SJSA1 (cell line): ENCODE measurements around the gene SUPT20HL1. TPM values are rescaled to one million over a fixed set of nuclear protein-coding genes. Genes with fewer than 3 reads are reported as not detected.
"Not testable (repeated sequence)": the region's sequence is repeated elsewhere in the genome, so short reads cannot be mapped to it uniquely, and the experiment has no call there.

ENCODE experiments used
- DNase-seq, 2 experiments: peaks; one replicate each; pipeline ENCODE4 v3.0.0-alpha.2; 2015 to 2020; ENCODE audit warnings: low spot score in 2 of 2, low read depth in 1 of 2
- H3K27ac ChIP-seq: fragments of 250-450 bp; sonication (Bioruptor Pico); 2 replicates; pipeline ENCODE4 v1.5.1; 2020; ENCODE audit warnings: mild to moderate bottlenecking, moderate library complexity
- H3K27me3 ChIP-seq: fragments of 250-450 bp; sonication (Bioruptor Pico); replicated peaks from 2 replicates; pipeline ENCODE4 v1.5.1; 2020; ENCODE audit warnings: mild to moderate bottlenecking, moderate library complexity
- H3K36me3 ChIP-seq: fragments of 250-450 bp; sonication (Bioruptor Pico); 2 replicates; pipeline ENCODE4 v1.5.1; 2020; ENCODE audit warnings: mild to moderate bottlenecking
- H3K4me1 ChIP-seq: fragments of 250-450 bp; sonication (Bioruptor Pico); replicated peaks from 2 replicates; pipeline ENCODE4 v1.6.1; 2021; ENCODE audit warnings: mild to moderate bottlenecking
- H3K4me3 ChIP-seq: fragments of 250-450 bp; sonication (Bioruptor Pico); 2 replicates; pipeline ENCODE4 v1.5.1; 2020; ENCODE audit warnings: mild to moderate bottlenecking
- H3K9me3 ChIP-seq: fragments of 250-450 bp; sonication (Bioruptor Pico); replicated peaks from 2 replicates; pipeline ENCODE4 v1.5.1; 2020; ENCODE audit warnings: mild to moderate bottlenecking
- total RNA-seq: library from RNA; depleted of rRNA; stranded (reverse); fragments of >200 nt; shearing (Covaris generic); gene quantifications from 2 replicates; pipeline ENCODE4 v1.2.3, GENCODE V29; 2014

Gene SUPT20HL1
- total RNA-seq, 1 experiment from 2014 or later: not detected

GRCh38 chrX:24340501-24340900 lies 19.9 kb upstream of the SUPT20HL1 start:
- no peaks in the 10 kb centered on the region for H3K4me1 ChIP-seq
- no peak overlapping the region for H3K27ac ChIP-seq
- H3K4me3 ChIP-seq: no peak overlapping the region
- DNase-seq: no peak
- H3K36me3 ChIP-seq: no peaks in the 10 kb centered on the region
- H3K27me3 ChIP-seq: no peaks in the 10 kb centered on the region
- H3K9me3 ChIP-seq: no peaks in the 10 kb centered on the region

- H3K9me3 ChIP-seq: no peaks in the 10 kb centered on the region
Measured at GRCh38 chrX:24341795-24342194, 18.6 kb upstream of the SUPT20HL1 start.

GRCh38 chrX:24343719-24344118 lies 16.7 kb upstream of the SUPT20HL1 start:
- H3K4me1 ChIP-seq: no peaks in the 10 kb centered on the region
- no peaks in the 10 kb centered on the region for H3K36me3 ChIP-seq
- H3K27ac ChIP-seq: no peak overlapping the region
- no peak overlapping the region for H3K4me3 ChIP-seq
- H3K27me3 ChIP-seq: no peaks in the 10 kb centered on the region
- no peak for DNase-seq
- no peaks in the 10 kb centered on the region for H3K9me3 ChIP-seq

More at GRCh38 chrX:24341795-24342194, 18.6 kb upstream of the SUPT20HL1 start:
- Histone ChIP-seq H3K27ac (no peak overlapping the region), H3K4me1 (no peaks in the 10 kb centered on the region), H3K27me3 (no peaks in the 10 kb centered on the region), H3K36me3 (no peaks in the 10 kb centered on the region), H3K4me3 (no peak overlapping the region)
- DNase-seq: no peak

- no peaks in the 10 kb centered on the region for H3K36me3 ChIP-seq
- H3K27ac ChIP-seq: no peak overlapping the region
- no peaks in the 10 kb centered on the region for H3K4me1 ChIP-seq
- H3K27me3 ChIP-seq: no peaks in the 10 kb centered on the region
- no peak overlapping the region for H3K4me3 ChIP-seq
- H3K9me3 ChIP-seq: no peaks in the 10 kb centered on the region
- no peak for DNase-seq
Measured at GRCh38 chrX:24347881-24348280, 12.6 kb upstream of the SUPT20HL1 start.

GRCh38 chrX:24350217-24350616 lies 10.2 kb upstream of the SUPT20HL1 start:
- no peaks in the 10 kb centered on the region for H3K27me3 ChIP-seq
- no peaks in the 10 kb centered on the region for H3K9me3 ChIP-seq
- no peaks in the 10 kb centered on the region for H3K36me3 ChIP-seq
- no peaks in the 10 kb centered on the region for H3K4me1 ChIP-seq
- DNase-seq: no peak
- no peak overlapping the region for H3K27ac ChIP-seq
- no peak overlapping the region for H3K4me3 ChIP-seq

GRCh38 chrX:24355095-24355494 lies 5.3 kb upstream of the SUPT20HL1 start:
- H3K9me3 ChIP-seq: no peaks in the 10 kb centered on the region
- H3K27ac ChIP-seq: no peak overlapping the region
- no peaks in the 10 kb centered on the region for H3K27me3 ChIP-seq
- no peaks in the 10 kb centered on the region for H3K4me1 ChIP-seq
- DNase-seq: no peak
- no peak overlapping the region for H3K4me3 ChIP-seq
- H3K36me3 ChIP-seq: no peaks in the 10 kb centered on the region

GRCh38 chrX:24357106-24357505 lies 3.3 kb upstream of the SUPT20HL1 start:
- no peaks in the 10 kb centered on the region for H3K36me3 ChIP-seq
- no peak for DNase-seq
- H3K27me3 ChIP-seq: no peaks in the 10 kb centered on the region
- H3K27ac ChIP-seq: no peak overlapping the region
- H3K4me3 ChIP-seq: no peak overlapping the region
- H3K4me1 ChIP-seq: no peaks in the 10 kb centered on the region
- no peaks in the 10 kb centered on the region for H3K9me3 ChIP-seq

GRCh38 chrX:24362089-24362745 lies 1.8 kb downstream of the SUPT20HL1 start:
- DNase-seq, H3K4me1 ChIP-seq, H3K36me3 ChIP-seq, H3K27me3 ChIP-seq, H3K27ac ChIP-seq, H3K9me3 ChIP-seq, H3K4me3 ChIP-seq: not testable (repeated sequence)

- H3K4me1 ChIP-seq, H3K36me3 ChIP-seq, H3K4me3 ChIP-seq, H3K27ac ChIP-seq, H3K27me3 ChIP-seq, DNase-seq, H3K9me3 ChIP-seq: not testable (repeated sequence)
Measured at GRCh38 chrX:24363432-24364181, 3.2 kb downstream of the SUPT20HL1 start.

- H3K4me1 ChIP-seq: no peaks in the 10 kb centered on the region
- no peak for DNase-seq
- no peaks in the 10 kb centered on the region for H3K36me3 ChIP-seq
- no peaks in the 10 kb centered on the region for H3K27me3 ChIP-seq
- no peak overlapping the region for H3K4me3 ChIP-seq
- no peaks in the 10 kb centered on the region for H3K9me3 ChIP-seq
- H3K27ac ChIP-seq: no peak overlapping the region
Measured at GRCh38 chrX:24364326-24364725, 3.9 kb downstream of the SUPT20HL1 start.

GRCh38 chrX:24364851-24365538 lies 4.6 kb downstream of the SUPT20HL1 start:
- no peaks in the 10 kb centered on the region for H3K36me3 ChIP-seq
- no peaks in the 10 kb centered on the region for H3K4me1 ChIP-seq
- H3K4me3 ChIP-seq: no peak overlapping the region
- H3K9me3 ChIP-seq: no peaks in the 10 kb centered on the region
- H3K27ac ChIP-seq: no peak overlapping the region
- H3K27me3 ChIP-seq: no peaks in the 10 kb centered on the region
- no peak for DNase-seq

GRCh38 chrX:24366762-24367400 lies 6.4 kb downstream of the SUPT20HL1 start:
- not testable (repeated sequence) for H3K4me3 ChIP-seq, DNase-seq, H3K27ac ChIP-seq, H3K27me3 ChIP-seq, H3K9me3 ChIP-seq, H3K4me1 ChIP-seq, H3K36me3 ChIP-seq

GRCh38 chrX:24369816-24370215 lies 9.4 kb downstream of the SUPT20HL1 start:
- no peak for DNase-seq
- no peaks in the 10 kb centered on the region for H3K36me3 ChIP-seq
- no peaks in the 10 kb centered on the region for H3K9me3 ChIP-seq
- no peaks in the 10 kb centered on the region for H3K27me3 ChIP-seq
- H3K4me3 ChIP-seq: no peak overlapping the region
- H3K4me1 ChIP-seq: no peaks in the 10 kb centered on the region
- no peak overlapping the region for H3K27ac ChIP-seq
